Measurements from ENCODE around the gene PRKD3. TPM values are rescaled to one million over a fixed set of nuclear protein-coding genes. Genes with fewer than 3 reads are reported as not detected.

The PRKD3 gene
- total RNA-seq, 4 donors from 2014 or later = 29.3 to 40.3 (median 38.3) TPM

DNA sequence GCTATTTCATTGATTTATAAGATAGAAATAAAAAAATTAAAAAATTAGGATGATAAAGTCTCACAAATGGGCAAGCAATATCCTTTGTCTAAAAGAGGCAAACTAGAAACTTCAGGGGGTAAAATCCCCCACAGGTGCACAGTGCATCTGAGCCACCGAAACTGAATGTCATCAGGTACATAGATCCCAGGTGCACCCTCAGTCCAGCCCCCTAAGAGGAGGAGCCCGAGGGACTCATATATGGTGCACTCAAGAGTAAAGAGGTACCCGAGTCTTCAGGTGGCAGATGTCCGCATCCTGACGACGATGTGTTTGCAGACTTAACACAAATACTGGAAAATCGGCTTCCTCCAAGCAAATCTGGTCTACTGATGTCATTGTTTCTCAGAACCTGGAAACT, 31.1 kb upstream of the PRKD3 start:
- TF ChIP-seq EP300 (IDR thresholded peaks at IDR 0.05) (no peak), POLR2AphosphoS5 (IDR thresholded peaks at IDR 0.05) (no peak), POLR2A (IDR thresholded peaks at IDR 0.05) (no peak), CTCF (IDR thresholded peaks at IDR 0.05) (no peak)
- Histone ChIP-seq H3K27me3 (no peaks in the 10 kb centered on the region), H3K4me1 (no peaks in the 10 kb centered on the region), H3K36me3 (no peaks in the 10 kb centered on the region), H3K9me3 (no peaks in the 10 kb centered on the region), H3K27ac (no peak overlapping the region), H3K4me3 (no peak overlapping the region)
- WGBS, 2 donors (ENCODE audit: low coverage in 1 of 2) = 89 to 98% methylated on average over 6 of the region's 7 CpGs
- ATAC-seq = no peak

- no peaks in the 10 kb centered on the region for H3K4me1 ChIP-seq
- TF ChIP-seq EP300 (IDR thresholded peaks at IDR 0.05) (no peak), POLR2A (IDR thresholded peaks at IDR 0.05) (no peak), CTCF (IDR thresholded peaks at IDR 0.05) (no peak), POLR2AphosphoS5 (IDR thresholded peaks at IDR 0.05) (no peak)
- no peak overlapping the region for H3K4me3 ChIP-seq
- H3K27me3 ChIP-seq = peaks cover 7% of the 10 kb centered on the region
- H3K27ac ChIP-seq = no peak overlapping the region
- H3K9me3 ChIP-seq = no peaks in the 10 kb centered on the region
- no peak for ATAC-seq
- no peaks in the 10 kb centered on the region for H3K36me3 ChIP-seq
- 92 to 100% methylated on average over 1 to 3 of the region's 3 CpGs for WGBS, 2 donors (ENCODE audit: low coverage in 1 of 2)
These were observed 29.9 kb upstream of the PRKD3 start for GRCh38 chr2:37354531-37354930.

DNA sequence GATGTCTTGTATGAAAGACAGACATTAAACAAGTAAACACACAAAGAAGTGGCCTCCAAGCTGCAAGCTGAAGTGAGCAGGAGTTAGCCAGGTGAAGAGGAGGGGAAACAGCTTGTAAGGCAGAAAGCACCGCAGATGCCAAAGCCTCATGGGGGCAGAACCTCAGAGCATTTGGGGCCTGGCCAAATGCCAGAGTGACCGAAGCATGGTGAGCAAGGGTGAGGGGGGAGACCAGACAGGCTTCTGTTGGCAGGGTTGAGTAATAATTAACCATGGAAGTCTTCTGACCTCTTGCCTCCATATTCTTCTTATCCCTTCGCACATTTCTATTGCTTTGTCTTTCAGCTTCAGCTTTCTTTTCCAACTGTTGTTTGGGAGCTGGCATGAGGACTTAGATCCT, 25.4 kb upstream of the PRKD3 start:
- no peak overlapping the region for H3K4me3 ChIP-seq
- WGBS, 2 donors (ENCODE audit: low coverage in 1 of 2) = 55 to 57% methylated on average over 3 of the region's 3 CpGs
- no peak overlapping the region for H3K27ac ChIP-seq
- ATAC-seq = no peak
- peaks cover 15% of the 10 kb centered on the region for H3K27me3 ChIP-seq
- TF ChIP-seq CTCF (IDR thresholded peaks at IDR 0.05) (no peak), POLR2AphosphoS5 (IDR thresholded peaks at IDR 0.05) (no peak), POLR2A (IDR thresholded peaks at IDR 0.05) (no peak), EP300 (IDR thresholded peaks at IDR 0.05) (no peak)
- no peaks in the 10 kb centered on the region for H3K36me3 ChIP-seq
- H3K4me1 ChIP-seq = peaks cover 0 to 5% (median 0%) of the 10 kb centered on the region in 3 donors
- no peaks in the 10 kb centered on the region for H3K9me3 ChIP-seq

GRCh38 chr2:37349231-37349860, 24.7 kb upstream of the PRKD3 start:
- Histone ChIP-seq H3K27me3 (peaks cover 15% of the 10 kb centered on the region), H3K4me3 (no peak overlapping the region), H3K36me3 (no peaks in the 10 kb centered on the region), H3K4me1 (peaks cover 0 to 12% (median 0%) of the 10 kb centered on the region in 3 donors), H3K27ac (no peak overlapping the region), H3K9me3 (no peaks in the 10 kb centered on the region)
- WGBS, 2 donors (ENCODE audit: low coverage in 1 of 2) = 73 to 83% methylated on average over 3 of the region's 3 CpGs
- no peak for ATAC-seq
- TF ChIP-seq POLR2AphosphoS5 (IDR thresholded peaks at IDR 0.05) (no peak), EP300 (IDR thresholded peaks at IDR 0.05) (no peak), CTCF (IDR thresholded peaks at IDR 0.05) (no peak)

DNA sequence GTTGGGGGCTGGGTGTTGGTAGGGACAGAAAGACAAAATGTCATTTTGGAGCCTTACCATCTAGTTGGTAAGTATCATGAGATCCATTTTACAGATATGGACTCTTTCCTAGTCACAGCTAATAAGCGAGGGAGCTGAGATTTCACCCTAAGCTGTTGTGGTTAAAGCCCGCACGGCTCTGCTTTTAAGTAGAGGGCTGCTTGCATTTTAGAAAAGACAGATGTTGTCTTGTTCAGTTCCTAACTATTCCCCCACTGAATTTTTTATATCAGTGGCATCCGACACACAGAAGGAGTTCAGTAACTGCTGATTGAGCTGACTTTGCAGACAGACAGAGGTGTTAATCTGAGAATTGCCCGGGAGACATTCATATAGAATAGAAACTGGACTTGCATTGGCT, 23.5 kb upstream of the PRKD3 start:
- ATAC-seq = no peak
- Histone ChIP-seq H3K27me3 (peaks cover 15% of the 10 kb centered on the region), H3K9me3 (no peaks in the 10 kb centered on the region), H3K4me3 (no peak overlapping the region), H3K4me1 (peaks cover 0 to 19% (median 0%) of the 10 kb centered on the region in 3 donors), H3K36me3 (no peaks in the 10 kb centered on the region), H3K27ac (no peak overlapping the region)
- WGBS, 2 donors (ENCODE audit: low coverage in 1 of 2) = 85 to 94% methylated on average over 5 of the region's 5 CpGs
- no peak for TF ChIP-seq CTCF (IDR thresholded peaks at IDR 0.05)
- no peak for TF ChIP-seq EP300 (IDR thresholded peaks at IDR 0.05)
- TF ChIP-seq POLR2AphosphoS5 (IDR thresholded peaks at IDR 0.05) = no peak
- no peak for TF ChIP-seq POLR2A (IDR thresholded peaks at IDR 0.05)

Measured in gastroesophageal sphincter (tissue), 4 donors.